ENCODE measurements around the gene ATP2B3.

The ATP2B3 gene

GRCh38 chrX:153519569-153520286 lies 2.3 kb downstream of the ATP2B3 start:
- TF ChIP-seq FOXM1 (IDR thresholded peaks at IDR 0.05; ENCODE audit: borderline replicate concordance, low read depth) (no peak), TCF12 (IDR thresholded peaks at IDR 0.05; ENCODE audit: low read depth) (no peak), ZBTB7A (IDR thresholded peaks at IDR 0.05; ENCODE audit: low read depth) (no peak), EP300 (IDR thresholded peaks at IDR 0.05; ENCODE audit: borderline replicate concordance) (no peak), NFIC (IDR thresholded peaks at IDR 0.05) (no peak), TAF1 (IDR thresholded peaks at IDR 0.05; ENCODE audit: low read depth) (no peak), EGR1 (IDR thresholded peaks at IDR 0.05) (no peak), USF1 (IDR thresholded peaks at IDR 0.05) (no peak), TEAD4 (IDR thresholded peaks at IDR 0.05) (no peak), YY1 (IDR thresholded peaks at IDR 0.05; ENCODE audit: low read depth) (no peak), CREB1 (IDR thresholded peaks at IDR 0.05; ENCODE audit: low read depth) (no peak)
- TF ChIP-seq, protein P1, sequence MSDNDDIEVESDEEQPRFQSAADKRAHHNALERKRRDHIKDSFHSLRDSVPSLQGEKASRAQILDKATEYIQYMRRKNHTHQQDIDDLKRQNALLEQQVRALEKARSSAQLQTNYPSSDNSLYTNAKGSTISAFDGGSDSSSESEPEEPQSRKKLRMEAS (IDR thresholded peaks at IDR 0.05): no peak

- TF ChIP-seq RAD21 (IDR thresholded peaks at IDR 0.05; ENCODE audit: low read depth) (no peak), NFIC (IDR thresholded peaks at IDR 0.05) (no peak), EP300 (IDR thresholded peaks at IDR 0.05; ENCODE audit: borderline replicate concordance) (no peak)
Measured at GRCh38 chrX:153520287-153520917, 3.0 kb downstream of the ATP2B3 start.

DNA sequence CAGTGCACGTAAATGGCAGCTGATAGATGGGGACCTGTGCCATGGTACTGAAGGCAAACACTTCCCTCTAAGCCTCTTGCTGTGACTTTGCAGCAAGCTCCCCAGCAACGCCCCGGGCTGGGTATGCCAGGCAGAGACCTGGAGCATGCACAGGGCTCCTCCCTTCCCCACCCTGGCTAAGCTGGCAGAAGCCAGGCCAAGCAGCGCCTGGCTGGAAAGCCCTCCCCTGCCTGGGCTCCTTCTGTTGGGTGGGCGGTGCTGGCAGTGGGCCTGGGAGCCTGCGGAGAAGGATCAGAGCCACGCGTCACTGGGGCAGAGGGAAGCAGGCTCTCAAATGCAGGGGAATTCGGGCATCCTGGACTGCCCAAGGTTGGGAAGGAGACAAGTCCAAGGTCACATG lies 3.6 kb downstream of the ATP2B3 start:
- TF ChIP-seq CEBPB (IDR thresholded peaks at IDR 0.05) (no peak), EGR1 (IDR thresholded peaks at IDR 0.05) (no peak), YY1 (IDR thresholded peaks at IDR 0.05; ENCODE audit: low read depth) (no peak), FOXM1 (IDR thresholded peaks at IDR 0.05; ENCODE audit: borderline replicate concordance, low read depth) (no peak), ZBTB7A (IDR thresholded peaks at IDR 0.05; ENCODE audit: low read depth) (no peak), EP300 (IDR thresholded peaks at IDR 0.05; ENCODE audit: borderline replicate concordance) (no peak), CREB1 (IDR thresholded peaks at IDR 0.05; ENCODE audit: low read depth) (no peak), TAF1 (IDR thresholded peaks at IDR 0.05; ENCODE audit: low read depth) (no peak), TEAD4 (IDR thresholded peaks at IDR 0.05) (no peak), USF1 (IDR thresholded peaks at IDR 0.05) (no peak), RAD21 (IDR thresholded peaks at IDR 0.05; ENCODE audit: low read depth) (no peak), NFIC (IDR thresholded peaks at IDR 0.05) (no peak), TCF12 (IDR thresholded peaks at IDR 0.05; ENCODE audit: low read depth) (no peak)
- TF ChIP-seq, protein P2, sequence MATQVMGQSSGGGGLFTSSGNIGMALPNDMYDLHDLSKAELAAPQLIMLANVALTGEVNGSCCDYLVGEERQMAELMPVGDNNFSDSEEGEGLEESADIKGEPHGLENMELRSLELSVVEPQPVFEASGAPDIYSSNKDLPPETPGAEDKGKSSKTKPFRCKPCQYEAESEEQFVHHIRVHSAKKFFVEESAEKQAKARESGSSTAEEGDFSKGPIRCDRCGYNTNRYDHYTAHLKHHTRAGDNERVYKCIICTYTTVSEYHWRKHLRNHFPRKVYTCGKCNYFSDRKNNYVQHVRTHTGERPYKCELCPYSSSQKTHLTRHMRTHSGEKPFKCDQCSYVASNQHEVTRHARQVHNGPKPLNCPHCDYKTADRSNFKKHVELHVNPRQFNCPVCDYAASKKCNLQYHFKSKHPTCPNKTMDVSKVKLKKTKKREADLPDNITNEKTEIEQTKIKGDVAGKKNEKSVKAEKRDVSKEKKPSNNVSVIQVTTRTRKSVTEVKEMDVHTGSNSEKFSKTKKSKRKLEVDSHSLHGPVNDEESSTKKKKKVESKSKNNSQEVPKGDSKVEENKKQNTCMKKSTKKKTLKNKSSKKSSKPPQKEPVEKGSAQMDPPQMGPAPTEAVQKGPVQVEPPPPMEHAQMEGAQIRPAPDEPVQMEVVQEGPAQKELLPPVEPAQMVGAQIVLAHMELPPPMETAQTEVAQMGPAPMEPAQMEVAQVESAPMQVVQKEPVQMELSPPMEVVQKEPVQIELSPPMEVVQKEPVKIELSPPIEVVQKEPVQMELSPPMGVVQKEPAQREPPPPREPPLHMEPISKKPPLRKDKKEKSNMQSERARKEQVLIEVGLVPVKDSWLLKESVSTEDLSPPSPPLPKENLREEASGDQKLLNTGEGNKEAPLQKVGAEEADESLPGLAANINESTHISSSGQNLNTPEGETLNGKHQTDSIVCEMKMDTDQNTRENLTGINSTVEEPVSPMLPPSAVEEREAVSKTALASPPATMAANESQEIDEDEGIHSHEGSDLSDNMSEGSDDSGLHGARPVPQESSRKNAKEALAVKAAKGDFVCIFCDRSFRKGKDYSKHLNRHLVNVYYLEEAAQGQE (IDR thresholded peaks at IDR 0.05; ENCODE audit: low read depth): no peak
- TF ChIP-seq, protein P1 (IDR thresholded peaks at IDR 0.05): no peak

DNA sequence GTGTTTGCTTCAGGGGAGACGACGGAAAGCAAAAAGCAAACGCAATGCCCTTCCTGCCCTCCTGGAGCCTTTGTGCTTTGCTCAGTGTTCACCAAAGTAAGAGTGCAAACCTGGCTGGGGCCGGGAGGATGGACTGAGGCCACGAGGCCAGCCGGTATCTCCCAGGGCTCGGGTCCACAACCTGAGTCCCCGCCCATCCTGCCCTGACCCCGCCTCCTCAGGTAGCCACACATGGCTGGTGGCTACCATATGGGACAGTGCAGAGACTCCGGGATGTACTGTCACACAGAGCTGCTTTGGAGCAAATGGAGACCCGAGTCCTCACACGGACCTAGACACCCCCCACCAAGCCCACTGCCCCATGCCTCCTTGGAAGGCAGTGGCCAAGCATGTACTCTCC lies 4.8 kb downstream of the ATP2B3 start:
- no peak for TF ChIP-seq YY1 (IDR thresholded peaks at IDR 0.05; ENCODE audit: low read depth)
- TF ChIP-seq ZBTB7A (IDR thresholded peaks at IDR 0.05; ENCODE audit: low read depth): no peak
- no peak for TF ChIP-seq USF1 (IDR thresholded peaks at IDR 0.05)
- no peak for TF ChIP-seq EP300 (IDR thresholded peaks at IDR 0.05; ENCODE audit: borderline replicate concordance)
- no peak for TF ChIP-seq EGR1 (IDR thresholded peaks at IDR 0.05)
- no peak for TF ChIP-seq FOXM1 (IDR thresholded peaks at IDR 0.05; ENCODE audit: borderline replicate concordance, low read depth)
- TF ChIP-seq RAD21 (IDR thresholded peaks at IDR 0.05; ENCODE audit: low read depth): no peak
- TF ChIP-seq, protein P2 (IDR thresholded peaks at IDR 0.05; ENCODE audit: low read depth): no peak
- no peak for TF ChIP-seq TEAD4 (IDR thresholded peaks at IDR 0.05)
- no peak for TF ChIP-seq TCF12 (IDR thresholded peaks at IDR 0.05; ENCODE audit: low read depth)
- no peak for TF ChIP-seq TAF1 (IDR thresholded peaks at IDR 0.05; ENCODE audit: low read depth)

DNA sequence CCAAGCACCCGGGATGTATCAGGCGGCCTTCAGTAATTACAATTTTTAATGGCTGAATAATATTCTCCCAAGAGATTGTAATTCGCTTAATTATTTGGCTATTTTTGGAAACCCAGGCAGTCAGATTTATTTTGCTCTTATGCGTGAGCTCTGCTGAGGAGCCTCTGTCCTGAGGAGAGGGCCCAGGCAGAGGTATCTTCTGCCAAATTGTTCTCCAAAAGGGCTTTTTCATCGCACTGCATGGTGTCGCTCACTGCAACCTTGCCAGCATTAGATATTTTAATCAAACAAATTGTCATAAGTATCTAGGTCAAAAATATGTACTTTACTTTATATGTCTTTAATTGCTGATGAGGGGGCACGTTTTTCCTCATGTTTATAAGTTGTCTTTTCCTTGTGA lies 5.8 kb downstream of the ATP2B3 start:
- no peak for TF ChIP-seq FOXM1 (IDR thresholded peaks at IDR 0.05; ENCODE audit: borderline replicate concordance, low read depth)
- no peak for TF ChIP-seq CREB1 (IDR thresholded peaks at IDR 0.05; ENCODE audit: low read depth)
- no peak for TF ChIP-seq CEBPB (IDR thresholded peaks at IDR 0.05)
- TF ChIP-seq USF1 (IDR thresholded peaks at IDR 0.05): no peak
- no peak for TF ChIP-seq ZBTB7A (IDR thresholded peaks at IDR 0.05; ENCODE audit: low read depth)
- no peak for TF ChIP-seq TEAD4 (IDR thresholded peaks at IDR 0.05)
- TF ChIP-seq, protein P1 (IDR thresholded peaks at IDR 0.05): no peak
- no peak for TF ChIP-seq EGR1 (IDR thresholded peaks at IDR 0.05)
- no peak for TF ChIP-seq YY1 (IDR thresholded peaks at IDR 0.05; ENCODE audit: low read depth)
- TF ChIP-seq, protein P2 (IDR thresholded peaks at IDR 0.05; ENCODE audit: low read depth): no peak
- TF ChIP-seq RAD21 (IDR thresholded peaks at IDR 0.05; ENCODE audit: low read depth): no peak
- no peak for TF ChIP-seq TAF1 (IDR thresholded peaks at IDR 0.05; ENCODE audit: low read depth)
- no peak for TF ChIP-seq TCF12 (IDR thresholded peaks at IDR 0.05; ENCODE audit: low read depth)
- no peak for TF ChIP-seq EP300 (IDR thresholded peaks at IDR 0.05; ENCODE audit: borderline replicate concordance)
- no peak for TF ChIP-seq NFIC (IDR thresholded peaks at IDR 0.05)

Data from Ishikawa (cell line).